H9 (cell line): ENCODE results near the gene TMCC3. TPM values are rescaled to one million over a fixed set of nuclear protein-coding genes. Genes with fewer than 3 reads are reported as not detected.

Source experiments
- DNase-seq: peaks from one replicate; pipeline ENCODE4 v3.0.0-alpha.2; 2017
- H2AFZ ChIP-seq: one replicate; pipeline ENCODE4 v1.6.1; 2013; ENCODE audit warnings: mild to moderate bottlenecking, low read length, control low read depth, moderate library complexity
- H2AK5ac ChIP-seq: 2 replicates; pipeline ENCODE4 v1.6.1; 2013; ENCODE audit warnings: low read length, control low read depth, mixed read lengths; ENCODE audit not compliant: insufficient read length
- H2BK120ac ChIP-seq: one replicate; pipeline ENCODE4 v1.6.1; 2013; ENCODE audit warnings: low read depth, mild to moderate bottlenecking, low read length, control low read depth, inconsistent platforms; ENCODE audit not compliant: poor library complexity, severe bottlenecking
- H2BK12ac ChIP-seq: 2 replicates; pipeline ENCODE4 v1.6.1; 2013; ENCODE audit warnings: low read length, control low read depth, mixed read lengths, low read depth; ENCODE audit not compliant: insufficient read length
- H2BK15ac ChIP-seq: 2 replicates; pipeline ENCODE4 v1.6.1; 2013; ENCODE audit warnings: low read depth, low read length, control low read depth
- H2BK20ac ChIP-seq: one replicate; pipeline ENCODE4 v1.6.1; 2013; ENCODE audit warnings: low read depth, mild to moderate bottlenecking, low read length, control low read depth, inconsistent platforms; ENCODE audit not compliant: poor library complexity, severe bottlenecking
- H2BK5ac ChIP-seq: 2 replicates; pipeline ENCODE4 v1.6.1; 2013; ENCODE audit warnings: low read length, control low read depth, mixed read lengths; ENCODE audit not compliant: insufficient read length
- H3K14ac ChIP-seq: 2 replicates; pipeline ENCODE4 v1.6.1; 2013; ENCODE audit warnings: low read length, control low read depth; ENCODE audit not compliant: insufficient read depth
- H3K18ac ChIP-seq: 2 replicates; pipeline ENCODE4 v1.6.1; 2013; ENCODE audit warnings: low read depth, mild to moderate bottlenecking, mixed read lengths, low read length, control low read depth; ENCODE audit not compliant: insufficient read length
- H3K23ac ChIP-seq: 2 replicates; pipeline ENCODE4 v1.6.1; 2013; ENCODE audit warnings: low read length, control low read depth, mixed read lengths, low read depth; ENCODE audit not compliant: insufficient read length
- H3K23me2 ChIP-seq: 2 replicates; pipeline ENCODE4 v1.6.1; 2013; ENCODE audit warnings: low read depth, mild to moderate bottlenecking, mixed read lengths, low read length, control low read depth; ENCODE audit not compliant: insufficient read length, poor library complexity, severe bottlenecking
- H3K27ac ChIP-seq: 2 replicates; pipeline ENCODE4 v1.5.1; 2013; ENCODE audit warnings: low read length, control low read depth, mixed read lengths, low read depth; ENCODE audit not compliant: insufficient read length
- H3K27me3 ChIP-seq: 2 replicates; pipeline ENCODE4 v1.6.1; 2013; ENCODE audit warnings: low read length, control low read depth, inconsistent platforms; ENCODE audit not compliant: insufficient read depth
- H3K4ac ChIP-seq: 2 replicates; pipeline ENCODE4 v1.6.1; 2013; ENCODE audit warnings: low read depth, mild to moderate bottlenecking, control low read depth, inconsistent platforms, low read length, moderate library complexity
- H3K4me1 ChIP-seq: 2 replicates; pipeline ENCODE4 v1.6.1; 2013; ENCODE audit warnings: low read length, control low read depth, inconsistent platforms; ENCODE audit not compliant: insufficient read depth
- H3K4me2 ChIP-seq: 2 replicates; pipeline ENCODE4 v1.6.1; 2013; ENCODE audit warnings: low read length, control low read depth, mixed read lengths; ENCODE audit not compliant: insufficient read length, insufficient read depth
- H3K56ac ChIP-seq: 2 replicates; pipeline ENCODE4 v1.6.1; 2013; ENCODE audit warnings: low read depth, mild to moderate bottlenecking, mixed read lengths, low read length, control low read depth; ENCODE audit not compliant: insufficient read length
- H3K79me1 ChIP-seq: 2 replicates; pipeline ENCODE4 v1.6.1; 2013; ENCODE audit warnings: low read depth, mild to moderate bottlenecking, moderate library complexity, low read length, control low read depth, inconsistent platforms; ENCODE audit not compliant: insufficient read depth, poor library complexity, severe bottlenecking
- H3K79me2 ChIP-seq: 2 replicates; pipeline ENCODE4 v1.6.1; 2013; ENCODE audit warnings: low read length, control low read depth, inconsistent platforms; ENCODE audit not compliant: insufficient read depth
- H3K9ac ChIP-seq: 2 replicates; pipeline ENCODE4 v1.6.1; 2013; ENCODE audit warnings: low read length, control low read depth, mixed read lengths; ENCODE audit not compliant: insufficient read length; ENCODE audit errors: extremely low read depth
- H3K9me3 ChIP-seq: one replicate; pipeline ENCODE4 v1.6.1; 2013; ENCODE audit warnings: low read depth, low read length, inconsistent platforms; ENCODE audit not compliant: control insufficient read depth
- H3T11ph ChIP-seq: one replicate; pipeline ENCODE4 v1.6.1; 2013; ENCODE audit warnings: mild to moderate bottlenecking, low read length, control low read depth, inconsistent platforms
- H4K20me1 ChIP-seq: one replicate; pipeline ENCODE4 v1.6.1; 2013; ENCODE audit not compliant: control insufficient read depth, insufficient read length, insufficient read depth
- H4K5ac ChIP-seq: 2 replicates; pipeline ENCODE4 v1.6.1; 2013; ENCODE audit warnings: low read depth, mild to moderate bottlenecking, mixed read lengths, low read length, control low read depth; ENCODE audit not compliant: insufficient read length
- H4K8ac ChIP-seq: replicated peaks from 2 replicates; pipeline ENCODE4 v1.6.1; 2013; ENCODE audit warnings: low read length, control low read depth, mixed read lengths, low read depth; ENCODE audit not compliant: insufficient read length
- H4K91ac ChIP-seq: 2 replicates; pipeline ENCODE4 v1.6.1; 2013; ENCODE audit warnings: low read depth, mild to moderate bottlenecking, moderate library complexity, mixed read lengths, low read length, control low read depth; ENCODE audit not compliant: insufficient read length
- H3K27ac Mint-ChIP-seq, 3 experiments: 2 replicates in 2 of 3; 3 replicates in 1 of 3; pipeline ENCODE4 v1.8.0; 2020 to 2021; ENCODE audit warnings: mixed read lengths in 3 of 3, mild to moderate bottlenecking in 1 of 3, moderate library complexity in 1 of 3
- H3K27me3 Mint-ChIP-seq: 2 replicates; pipeline ENCODE4 v1.8.0; 2021; ENCODE audit warnings: low read depth, mild to moderate bottlenecking, moderate library complexity, mixed read lengths
- H3K36me3 Mint-ChIP-seq, 3 experiments: 2 replicates in 2 of 3; 3 replicates in 1 of 3; pipeline ENCODE4 v1.8.0; 2020 to 2021; ENCODE audit warnings: low read depth in 3 of 3, mixed read lengths in 3 of 3; ENCODE audit not compliant: insufficient read depth in 1 of 3
- H3K4me1 Mint-ChIP-seq, 2 experiments: 2 replicates each; pipeline ENCODE4 v1.8.0; 2020; ENCODE audit warnings: mixed read lengths in 2 of 2
- H3K4me3 Mint-ChIP-seq, 2 experiments: 2 replicates in 1 of 2; 3 replicates in 1 of 2; pipeline ENCODE4 v1.8.0; 2020 to 2021; ENCODE audit warnings: mild to moderate bottlenecking in 2 of 2, mixed read lengths in 2 of 2, moderate library complexity in 1 of 2
- H3K9me3 Mint-ChIP-seq, 2 experiments: 2 replicates in 1 of 2; 3 replicates in 1 of 2; pipeline ENCODE4 v1.8.0; 2020; ENCODE audit warnings: mild to moderate bottlenecking in 2 of 2, mixed read lengths in 2 of 2, moderate library complexity in 1 of 2
- CTCF ChIP-seq: fragments of 200-600 bp; sonication (generic); conservative IDR thresholded peaks from 3 replicates; pipeline ENCODE4 v1.8.0; 2021; ENCODE audit warnings: antibody characterized with exemption, mild to moderate bottlenecking
- WGBS: extraction: QIAGEN DNeasy Blood & Tissue Kit; methylation state at CpG from one replicate; pipeline ENCODE4 v1.1.7; 2013; ENCODE audit warnings: missing lambda C conversion rate, low lambda C conversion rate, mixed read lengths; ENCODE audit not compliant: insufficient read length; ENCODE audit errors: extremely low coverage; 5-methylcytosine and 5-hydroxymethylcytosine counted together
- total RNA-seq: library from RNA; stranded (reverse); gene quantifications from 2 replicates; pipeline ENCODE4 v1.2.1, GENCODE V29; 2021

TMCC3 gene
- total RNA-seq, 1 experiment from 2014 or later, result 0.87 TPM

GRCh38 chr12:94558612-94559011 is 91.7 kb downstream of the TMCC3 start:
- no peaks in the 10 kb centered on the region for H3K79me1 ChIP-seq
- H3K27ac ChIP-seq, result no peak overlapping the region
- no peak overlapping the region for H3K14ac ChIP-seq
- no peak overlapping the region for H3K4me3 Mint-ChIP-seq
- H3K9ac ChIP-seq, result no peak overlapping the region
- H3K18ac ChIP-seq, result no peak overlapping the region
- H3K79me2 ChIP-seq, result no peaks in the 10 kb centered on the region
- TF ChIP-seq CTCF, result no peak
- H3K9me3 ChIP-seq, result no peaks in the 10 kb centered on the region
- no peaks in the 10 kb centered on the region for H3K23me2 ChIP-seq
- H2BK20ac ChIP-seq, result no peak overlapping the region
- DNase-seq, result peak; percentile 20
- H3K9me3 Mint-ChIP-seq, result 0 out of 5 replicates have a peak, but pooled peaks cover 0 to 2% of the 10 kb centered on the region in 2 experiments
- H4K20me1 ChIP-seq, result no peaks in the 10 kb centered on the region
- H4K5ac ChIP-seq, result no peak overlapping the region
- peaks cover 5% of the 10 kb centered on the region; the same call in 1 of the 2 replicates for H3K4me1 ChIP-seq
- peaks cover 18 to 20% of the 10 kb centered on the region in 2 experiments for H3K4me1 Mint-ChIP-seq
- H3K56ac ChIP-seq, result no peak overlapping the region
- H3K4ac ChIP-seq, result no peak overlapping the region
- no peak overlapping the region for H2AK5ac ChIP-seq
- no peak overlapping the region for H2BK15ac ChIP-seq
- H3K27me3 Mint-ChIP-seq, result peaks cover 10% of the 10 kb centered on the region
- H4K91ac ChIP-seq, result no peak overlapping the region
- H3K36me3 Mint-ChIP-seq, result no peaks in the 10 kb centered on the region
- no CpG with 5 or more reads among the region's 2 CpGs for WGBS
- no peak overlapping the region for H3T11ph ChIP-seq
- no peak overlapping the region for H3K4me2 ChIP-seq
- no peak overlapping the region for H2BK12ac ChIP-seq
- H2BK120ac ChIP-seq, result no peak overlapping the region
- H3K27me3 ChIP-seq, result no peaks in the 10 kb centered on the region
- no peak overlapping the region for H2AFZ ChIP-seq
- no peak overlapping the region for H4K8ac ChIP-seq
- H2BK5ac ChIP-seq, result no peak overlapping the region
- H3K23ac ChIP-seq, result no peak overlapping the region
- no peak overlapping the region for H3K27ac Mint-ChIP-seq
